A673 (cell line): ENCODE data around the gene RAB17.

Experiments used
- EZH2 ChIP-seq: fragments of 200-600 bp; sonication (generic); IDR thresholded peaks from 2 replicates; pipeline ENCODE4 v1.6.1; 2017; ENCODE audit warnings: borderline replicate concordance, low read depth, mild to moderate bottlenecking, mixed read lengths, antibody characterized with exemption, low read length; ENCODE audit not compliant: poor library complexity, severe bottlenecking
- TF ChIP-seq, protein P1 (sequence below): fragments of 300-800, 200-600 bp; sonication (generic); conservative IDR thresholded peaks from 2 replicates; pipeline ENCODE4 v1.5.1; 2017; ENCODE audit warnings: low read depth, mild to moderate bottlenecking, antibody characterized with exemption, low read length, moderate library complexity, mixed read lengths

DNA sequence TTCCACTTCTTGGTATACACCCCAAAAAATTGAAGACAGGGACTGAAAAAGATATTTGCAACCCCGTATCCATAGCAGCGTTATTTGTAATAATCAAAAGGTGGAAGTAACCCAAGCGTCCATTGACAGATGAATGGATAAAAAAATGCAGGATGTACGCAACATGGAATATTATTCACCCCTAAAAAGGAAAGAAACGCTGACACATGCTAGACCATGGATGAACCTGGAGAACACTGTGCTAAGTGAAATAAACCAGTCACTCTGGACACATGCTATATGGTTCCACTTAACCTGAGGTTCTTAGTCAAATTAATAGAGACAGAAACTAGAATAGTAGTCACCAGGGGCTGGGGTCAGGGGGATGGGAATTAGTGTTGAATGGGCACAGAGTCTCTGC lies 62.8 kb downstream of the RAB17 start:
- TF ChIP-seq, protein P1, sequence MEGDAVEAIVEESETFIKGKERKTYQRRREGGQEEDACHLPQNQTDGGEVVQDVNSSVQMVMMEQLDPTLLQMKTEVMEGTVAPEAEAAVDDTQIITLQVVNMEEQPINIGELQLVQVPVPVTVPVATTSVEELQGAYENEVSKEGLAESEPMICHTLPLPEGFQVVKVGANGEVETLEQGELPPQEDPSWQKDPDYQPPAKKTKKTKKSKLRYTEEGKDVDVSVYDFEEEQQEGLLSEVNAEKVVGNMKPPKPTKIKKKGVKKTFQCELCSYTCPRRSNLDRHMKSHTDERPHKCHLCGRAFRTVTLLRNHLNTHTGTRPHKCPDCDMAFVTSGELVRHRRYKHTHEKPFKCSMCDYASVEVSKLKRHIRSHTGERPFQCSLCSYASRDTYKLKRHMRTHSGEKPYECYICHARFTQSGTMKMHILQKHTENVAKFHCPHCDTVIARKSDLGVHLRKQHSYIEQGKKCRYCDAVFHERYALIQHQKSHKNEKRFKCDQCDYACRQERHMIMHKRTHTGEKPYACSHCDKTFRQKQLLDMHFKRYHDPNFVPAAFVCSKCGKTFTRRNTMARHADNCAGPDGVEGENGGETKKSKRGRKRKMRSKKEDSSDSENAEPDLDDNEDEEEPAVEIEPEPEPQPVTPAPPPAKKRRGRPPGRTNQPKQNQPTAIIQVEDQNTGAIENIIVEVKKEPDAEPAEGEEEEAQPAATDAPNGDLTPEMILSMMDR = no peak
- TF ChIP-seq EZH2 = no peak
